NT2/D1 (cell line): ENCODE measurements around the gene SOWAHC.

Experiments used
- SUZ12 ChIP-seq: IDR thresholded peaks from 2 replicates; pipeline ENCODE4 v1.6.1; 2011; ENCODE audit not compliant: insufficient read length, insufficient read depth; ENCODE audit errors: extremely low read depth
- YY1 ChIP-seq: IDR thresholded peaks from 2 replicates; pipeline ENCODE4 v1.6.1; 2011; ENCODE audit not compliant: insufficient read length, insufficient read depth
- ZNF274 ChIP-seq: IDR thresholded peaks from 2 replicates; pipeline ENCODE4 v1.6.1; 2011; ENCODE audit warnings: mild to moderate bottlenecking, low read depth, low read length

GRCh38 chr2:109630441-109631430 lies 16.6 kb downstream of the SOWAHC start:
- TF ChIP-seq YY1 (no peak), SUZ12 (no peak), ZNF274 (no peak)
